ENCODE data around the gene GGACT. TPM values are rescaled to one million over a fixed set of nuclear protein-coding genes. Genes with fewer than 3 reads are reported as not detected.

The GGACT gene
- total RNA-seq, 2 experiments from 2014 or later = 2.4 to 2.9 TPM

DNA sequence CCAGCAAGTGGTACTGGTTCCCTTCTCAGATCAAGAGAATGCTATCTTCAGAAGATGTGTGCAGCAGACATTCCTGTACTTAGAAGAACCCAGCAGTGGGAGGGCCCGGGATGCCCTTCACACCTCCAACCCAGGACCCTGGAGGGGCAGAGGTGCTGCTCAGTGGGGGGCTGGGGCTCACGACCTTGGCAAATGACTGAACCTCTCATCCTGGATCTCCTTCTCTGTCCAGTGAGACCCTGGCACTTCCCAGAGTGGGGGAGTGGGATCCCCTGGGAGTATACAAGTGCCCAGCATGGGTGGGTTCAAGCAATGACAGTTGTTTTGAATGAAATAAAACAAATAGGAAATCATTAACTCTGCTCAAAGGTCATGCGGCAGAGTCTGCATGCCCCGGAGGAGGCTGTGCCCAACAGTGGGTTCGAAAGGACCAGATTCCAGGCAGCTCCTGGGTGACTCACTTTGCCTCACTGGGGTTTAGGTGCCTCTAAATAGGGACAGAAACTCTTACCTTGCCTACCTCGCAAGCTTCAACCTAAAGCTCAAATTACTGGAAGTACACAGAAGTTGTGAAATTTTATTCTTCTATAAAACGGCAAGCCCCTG lies 26.9 kb downstream of the GGACT start:
- Histone ChIP-seq H3K36me3 (ENCODE audit: insufficient read depth, low read length) (peaks cover 3% of the 10 kb centered on the region), H3K27ac (ENCODE audit: low read depth in 1 of 2, low read length in 2 of 2) (no peak overlapping the region), H3K4me3 (ENCODE audit: low read length) (no peak overlapping the region), H3K9me3 (ENCODE audit: control insufficient read depth in 1 of 2, insufficient read depth in 1 of 2, low read length in 2 of 2) (peaks cover 0 to 10% of the 10 kb centered on the region in 2 experiments), H3K4me1 (ENCODE audit: insufficient read depth, low read length) (no peaks in the 10 kb centered on the region), H3K27me3 (ENCODE audit: control insufficient read depth in 1 of 2, insufficient read depth in 2 of 2, low read length in 2 of 2) (no peaks in the 10 kb centered on the region)
- TF ChIP-seq, protein P1, sequence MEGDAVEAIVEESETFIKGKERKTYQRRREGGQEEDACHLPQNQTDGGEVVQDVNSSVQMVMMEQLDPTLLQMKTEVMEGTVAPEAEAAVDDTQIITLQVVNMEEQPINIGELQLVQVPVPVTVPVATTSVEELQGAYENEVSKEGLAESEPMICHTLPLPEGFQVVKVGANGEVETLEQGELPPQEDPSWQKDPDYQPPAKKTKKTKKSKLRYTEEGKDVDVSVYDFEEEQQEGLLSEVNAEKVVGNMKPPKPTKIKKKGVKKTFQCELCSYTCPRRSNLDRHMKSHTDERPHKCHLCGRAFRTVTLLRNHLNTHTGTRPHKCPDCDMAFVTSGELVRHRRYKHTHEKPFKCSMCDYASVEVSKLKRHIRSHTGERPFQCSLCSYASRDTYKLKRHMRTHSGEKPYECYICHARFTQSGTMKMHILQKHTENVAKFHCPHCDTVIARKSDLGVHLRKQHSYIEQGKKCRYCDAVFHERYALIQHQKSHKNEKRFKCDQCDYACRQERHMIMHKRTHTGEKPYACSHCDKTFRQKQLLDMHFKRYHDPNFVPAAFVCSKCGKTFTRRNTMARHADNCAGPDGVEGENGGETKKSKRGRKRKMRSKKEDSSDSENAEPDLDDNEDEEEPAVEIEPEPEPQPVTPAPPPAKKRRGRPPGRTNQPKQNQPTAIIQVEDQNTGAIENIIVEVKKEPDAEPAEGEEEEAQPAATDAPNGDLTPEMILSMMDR (IDR thresholded peaks at IDR 0.05) = no peak
- no peaks in the 10 kb centered on the region for H3K27me3 Mint-ChIP-seq
- DNase-seq (no peak), ATAC-seq (ENCODE audit: poor library complexity) (no peak)
- H3K4me1 Mint-ChIP-seq (ENCODE audit: low read depth) = no peaks in the 10 kb centered on the region
- intact Hi-C loops (cut with DNase I, micrococcal nuclease) = no loop called here
- ChIA-PET POLR2A (no interaction called here), CTCF (interaction anchor here (1.6 kb wide), 1 partner anchor 49 kb away, joined by 3 read pairs; no protein-coding TSS in a partner anchor)
- no peaks in the 10 kb centered on the region for H3K9me3 Mint-ChIP-seq
- no peak overlapping the region for H3K27ac Mint-ChIP-seq
- H3K36me3 Mint-ChIP-seq (ENCODE audit: low read depth) = peaks cover 6% of the 10 kb centered on the region
- H3K4me3 Mint-ChIP-seq = no peak overlapping the region

DNA sequence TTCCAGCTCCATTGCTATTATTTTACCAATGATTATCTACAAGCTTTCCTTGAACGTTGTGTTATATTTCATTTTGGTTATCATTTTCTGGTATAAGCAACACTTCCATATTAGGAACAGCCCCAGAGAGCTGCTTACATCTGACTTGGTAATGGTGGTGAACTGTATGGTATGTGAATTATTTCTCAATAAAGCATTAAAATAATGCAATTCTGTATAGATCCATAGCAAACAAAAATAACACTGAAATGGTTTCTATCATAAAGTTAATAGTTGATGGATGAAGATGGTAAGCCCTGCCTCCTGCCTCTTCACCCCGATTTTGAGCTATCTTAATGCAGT lies 27.5 kb downstream of the GGACT start:
- Mint-ChIP-seq H3K4me3 (no peak overlapping the region), H3K36me3 (ENCODE audit: low read depth) (peaks cover 6% of the 10 kb centered on the region), H3K27me3 (no peaks in the 10 kb centered on the region), H3K9me3 (no peaks in the 10 kb centered on the region), H3K27ac (no peak overlapping the region), H3K4me1 (ENCODE audit: low read depth) (no peaks in the 10 kb centered on the region)
- Histone ChIP-seq H3K36me3 (ENCODE audit: insufficient read depth, low read length) (peaks cover 3% of the 10 kb centered on the region), H3K4me1 (ENCODE audit: insufficient read depth, low read length) (no peaks in the 10 kb centered on the region), H3K27me3 (ENCODE audit: control insufficient read depth in 1 of 2, insufficient read depth in 2 of 2, low read length in 2 of 2) (no peaks in the 10 kb centered on the region), H3K4me3 (ENCODE audit: low read length) (no peak overlapping the region), H3K27ac (ENCODE audit: low read depth in 1 of 2, low read length in 2 of 2) (no peak overlapping the region), H3K9me3 (ENCODE audit: control insufficient read depth in 1 of 2, insufficient read depth in 1 of 2, low read length in 2 of 2) (peaks cover 0 to 5% of the 10 kb centered on the region in 2 experiments)
- intact Hi-C loops (cut with DNase I, micrococcal nuclease) = no loop called here
- DNase-seq (no peak), ATAC-seq (ENCODE audit: poor library complexity) (no peak)
- TF ChIP-seq, protein P1 (IDR thresholded peaks at IDR 0.05) = no peak
- CTCF ChIA-PET = interaction anchor here (1.6 kb wide), 1 partner anchor 50 kb away, joined by 3 read pairs; no protein-coding TSS in a partner anchor
- POLR2A ChIA-PET = no interaction called here

DNA sequence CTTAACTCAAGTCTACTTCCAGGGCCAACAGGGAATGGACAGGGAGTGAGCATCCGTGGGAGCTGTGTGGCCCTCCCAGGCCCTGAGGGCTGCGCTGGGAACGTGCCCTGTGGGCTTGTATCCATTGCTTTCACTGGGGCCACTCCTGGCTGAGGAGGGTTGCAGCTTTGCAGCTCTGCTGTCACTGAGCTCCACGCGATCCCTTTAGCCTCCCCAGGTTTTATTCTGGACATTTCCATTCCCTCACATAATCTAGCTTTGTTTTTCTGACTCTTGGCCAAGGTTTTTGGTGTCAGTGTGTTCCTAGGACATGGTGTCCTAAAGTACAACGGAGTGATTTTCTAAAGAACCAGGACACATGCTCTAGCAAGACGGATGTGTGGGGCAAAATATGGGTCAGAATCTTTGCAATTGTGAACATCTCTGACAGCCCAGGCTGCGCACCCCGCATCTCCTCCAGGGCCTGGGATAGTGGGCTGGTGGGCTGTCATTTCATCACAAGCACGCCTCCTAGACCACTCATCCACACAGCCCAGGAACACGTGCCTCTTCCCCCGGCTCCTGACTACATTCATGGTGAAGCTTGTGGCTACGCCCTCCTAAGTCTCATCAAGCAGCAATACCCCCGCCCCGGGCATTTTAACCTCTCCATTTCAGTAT lies 28.0 kb downstream of the GGACT start:
- Histone ChIP-seq H3K4me3 (ENCODE audit: low read length) (no peak overlapping the region), H3K27ac (ENCODE audit: low read depth in 1 of 2, low read length in 2 of 2) (no peak overlapping the region), H3K27me3 (ENCODE audit: control insufficient read depth in 1 of 2, insufficient read depth in 2 of 2, low read length in 2 of 2) (no peaks in the 10 kb centered on the region), H3K9me3 (ENCODE audit: control insufficient read depth in 1 of 2, insufficient read depth in 1 of 2, low read length in 2 of 2) (peaks cover 0 to under 1% of the 10 kb centered on the region in 2 experiments), H3K36me3 (ENCODE audit: insufficient read depth, low read length) (peaks cover 3% of the 10 kb centered on the region), H3K4me1 (ENCODE audit: insufficient read depth, low read length) (no peaks in the 10 kb centered on the region)
- DNase-seq (no peak), ATAC-seq (ENCODE audit: poor library complexity) (no peak)
- H3K36me3 Mint-ChIP-seq (ENCODE audit: low read depth) = peaks cover 2% of the 10 kb centered on the region
- POLR2A ChIA-PET = interaction anchor here (1.3 kb wide), 1 partner anchor 12 kb away, joined by 4 read pairs; no protein-coding TSS in a partner anchor
- CTCF ChIA-PET = interaction anchor here (1.6 kb wide), 1 partner anchor 50 kb away, joined by 3 read pairs; no protein-coding TSS in a partner anchor
- H3K27ac Mint-ChIP-seq = no peak overlapping the region
- H3K27me3 Mint-ChIP-seq = no peaks in the 10 kb centered on the region
- TF ChIP-seq, protein P1 (IDR thresholded peaks at IDR 0.05) = no peak
- no peaks in the 10 kb centered on the region for H3K4me1 Mint-ChIP-seq (ENCODE audit: low read depth)
- H3K4me3 Mint-ChIP-seq = no peak overlapping the region
- H3K9me3 Mint-ChIP-seq = no peaks in the 10 kb centered on the region
- intact Hi-C loops (cut with DNase I, micrococcal nuclease) = no loop called here

All from CD4-positive, alpha-beta T cell (primary cell).